CD14-positive monocyte (primary cell): Measurements from ENCODE around the gene CSH2. TPM values are rescaled to one million over a fixed set of nuclear protein-coding genes. Genes with fewer than 3 reads are reported as not detected.
"Not testable (repeated sequence)": the region's sequence is repeated elsewhere in the genome, so short reads cannot be mapped to it uniquely, and the experiment has no call there.

Experiments used
- DNase-seq, 3 donors: peaks; one replicate each; pipeline ENCODE4 v3.0.0-alpha.2; 2011 to 2022
- H2AFZ ChIP-seq: 2 replicates; pipeline ENCODE4 v1.6.0; 2012; ENCODE audit warnings: mild to moderate bottlenecking, low read depth, low read length, inconsistent platforms; ENCODE audit not compliant: insufficient read depth, poor library complexity, severe bottlenecking
- H3K27ac ChIP-seq, 2 donors: 1 replicate in 1 of 2; 2 replicates in 1 of 2; pipeline ENCODE4 v1.5.1; 2012 to 2013; ENCODE audit warnings: low read length in 2 of 2, control low read depth in 1 of 2, inconsistent platforms in 1 of 2, low read depth in 1 of 2, mild to moderate bottlenecking in 1 of 2
- H3K27me3 ChIP-seq, 2 donors: one replicate each; pipeline versions ENCODE4 v1.6.0 to v1.6.1; 2011 to 2013; ENCODE audit warnings: low read length in 2 of 2; ENCODE audit not compliant: control insufficient read depth in 2 of 2, insufficient read depth in 2 of 2
- H3K36me3 ChIP-seq, 2 donors: replicated peaks in 1 of 2; 1 replicate in 1 of 2; 2 replicates in 1 of 2; pipeline versions ENCODE4 v1.5.1 to v1.6.1; 2012 to 2013; ENCODE audit warnings: low read length in 2 of 2, control low read depth in 1 of 2, inconsistent platforms in 1 of 2, mild to moderate bottlenecking in 1 of 2; ENCODE audit not compliant: insufficient read depth in 2 of 2, control insufficient read depth in 1 of 2
- H3K4me1 ChIP-seq, 2 donors: 1 replicate in 1 of 2; 2 replicates in 1 of 2; pipeline versions ENCODE4 v1.5.1 to v1.6.1; 2012 to 2013; ENCODE audit warnings: low read length in 2 of 2, control low read depth in 1 of 2, inconsistent platforms in 1 of 2, mild to moderate bottlenecking in 1 of 2, moderate library complexity in 1 of 2; ENCODE audit not compliant: insufficient read depth in 2 of 2, control insufficient read depth in 1 of 2
- H3K4me2 ChIP-seq: replicated peaks from 2 replicates; pipeline ENCODE3; 2012; ENCODE audit warnings: low read length, moderate library complexity, mild to moderate bottlenecking; ENCODE audit not compliant: poor library complexity, severe bottlenecking; ENCODE audit errors: extremely low read depth
- H3K4me3 ChIP-seq, 3 experiments: fragments of 200-600 bp in 1 of 3; sonication (generic) in 1 of 3; replicated peaks in 1 of 3; 1 replicate in 2 of 3; 2 replicates in 1 of 3; pipeline ENCODE4 v1.5.1; 2011 to 2013; ENCODE audit warnings: low read length in 3 of 3, mild to moderate bottlenecking in 3 of 3, control low read depth in 2 of 3, low read depth in 2 of 3, inconsistent platforms in 1 of 3, moderate library complexity in 1 of 3
- H3K79me2 ChIP-seq: 2 replicates; pipeline ENCODE4 v1.6.0; 2012; ENCODE audit warnings: mild to moderate bottlenecking, control low read depth, inconsistent platforms, low read length, moderate library complexity; ENCODE audit not compliant: insufficient read depth
- H3K9ac ChIP-seq: 2 replicates; pipeline ENCODE4 v1.6.0; 2017; ENCODE audit warnings: low read length, mild to moderate bottlenecking; ENCODE audit not compliant: insufficient read depth, poor library complexity, severe bottlenecking
- H3K9me3 ChIP-seq, 2 donors: replicated peaks in 1 of 2; 1 replicate in 1 of 2; 2 replicates in 1 of 2; pipeline versions ENCODE4 v1.5.1 to v1.6.1; 2012 to 2013; ENCODE audit warnings: low read length in 2 of 2, control low read depth in 1 of 2; ENCODE audit not compliant: control insufficient read depth in 1 of 2, insufficient read depth in 1 of 2
- H4K20me1 ChIP-seq: 2 replicates; pipeline ENCODE4 v1.6.0; 2012; ENCODE audit warnings: mild to moderate bottlenecking, low read length, control low read depth, moderate library complexity; ENCODE audit not compliant: insufficient read depth
- H3K27ac Mint-ChIP-seq, 7 donors: one replicate each; pipeline ENCODE4 v1.8.0; 2020; ENCODE audit warnings: mild to moderate bottlenecking in 7 of 7, mixed read lengths in 7 of 7, moderate library complexity in 6 of 7, inconsistent platforms in 2 of 7
- H3K27me3 Mint-ChIP-seq, 3 donors: one replicate each; pipeline ENCODE4 v1.8.0; 2021 to 2022; ENCODE audit warnings: low read depth in 3 of 3, mild to moderate bottlenecking in 3 of 3, mixed read lengths in 3 of 3, moderate library complexity in 3 of 3, inconsistent platforms in 1 of 3
- H3K36me3 Mint-ChIP-seq, 2 donors: one replicate each; pipeline ENCODE4 v1.8.0; 2020; ENCODE audit warnings: mixed read lengths in 2 of 2, inconsistent platforms in 1 of 2, mild to moderate bottlenecking in 1 of 2
- H3K4me1 Mint-ChIP-seq: one replicate; pipeline ENCODE4 v1.8.0; 2020; ENCODE audit warnings: mild to moderate bottlenecking, mixed read lengths
- H3K4me3 Mint-ChIP-seq, 2 donors: one replicate each; pipeline ENCODE4 v1.8.0; 2020; ENCODE audit warnings: mild to moderate bottlenecking in 2 of 2, mixed read lengths in 2 of 2, moderate library complexity in 1 of 2
- H3K9me3 Mint-ChIP-seq, 7 donors: one replicate each; pipeline ENCODE4 v1.8.0; 2020 to 2022; ENCODE audit warnings: mixed read lengths in 7 of 7, mild to moderate bottlenecking in 6 of 7, moderate library complexity in 6 of 7, inconsistent platforms in 2 of 7
- WGBS: methylation state at CpG from one replicate; pipeline ENCODE4 v1.1.5; 2013; ENCODE audit warnings: missing lambda C conversion rate; ENCODE audit not compliant: insufficient coverage; 5-methylcytosine and 5-hydroxymethylcytosine counted together
- intact Hi-C, 2 donors: fragments of 100-400 bp; cut with micrococcal nuclease; formaldehyde crosslinking; loops; one replicate each; pipeline versions ENCODE4 v1.15.0 to v1.15.1; 2023
- polyA plus RNA-seq, 3 donors: library from polyadenylated mRNA; depleted of rRNA in 1 of 3; unstranded in 2 of 3; stranded (reverse) in 1 of 3; fragments of 300-500 nt in 2 of 3; fragments of >200 nt in 1 of 3; fragmentation: Illumina TruSeq in 2 of 3; gene quantifications; 1 replicate in 2 of 3; 2 replicates in 1 of 3; pipeline ENCODE4 v1.2.3, GENCODE V29; 2012 to 2021

Gene CSH2
- polyA plus RNA-seq, 3 donors = not detected

DNA sequence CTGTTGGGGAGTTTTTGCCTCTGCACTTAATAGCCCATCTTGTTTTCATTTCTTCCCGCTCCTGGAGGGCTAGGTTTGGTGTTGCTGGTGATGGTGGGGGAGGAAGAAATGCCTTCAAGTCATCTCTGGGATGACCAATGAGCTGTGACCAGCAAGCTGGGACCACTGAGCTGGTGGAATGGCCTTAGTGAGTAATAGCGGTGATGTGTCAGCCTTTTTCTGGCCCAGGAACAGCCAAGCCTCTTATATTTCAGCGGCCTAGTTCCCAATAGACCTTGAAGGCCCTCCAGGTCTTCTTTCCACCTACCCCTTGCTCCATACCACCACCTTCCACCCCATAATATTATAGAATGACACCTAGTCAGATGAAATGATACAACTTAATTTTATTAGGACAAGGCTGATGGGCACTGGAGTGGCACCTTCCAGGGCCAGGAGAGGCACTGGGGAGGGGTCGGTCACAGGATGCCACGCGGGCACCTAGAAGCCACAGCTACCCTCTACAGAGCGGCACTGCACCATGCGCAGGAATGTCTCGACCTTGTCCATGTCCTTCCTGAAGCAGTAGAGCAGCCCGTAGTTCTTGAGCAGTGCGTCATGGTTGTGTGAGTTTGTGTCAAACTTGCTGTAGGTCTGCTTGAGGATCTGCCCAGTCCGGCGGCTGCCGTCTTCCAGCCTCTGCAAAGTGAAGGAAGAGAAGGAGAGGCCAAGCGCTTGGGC, 1.7 kb downstream of the CSH2 start:
- H3K9ac ChIP-seq, H3K4me3 Mint-ChIP-seq, H3K27me3 ChIP-seq, H3K36me3 Mint-ChIP-seq, H3K4me1 Mint-ChIP-seq, H3K27me3 Mint-ChIP-seq, H3K4me3 ChIP-seq, H3K27ac ChIP-seq, H4K20me1 ChIP-seq, intact Hi-C loops, H3K36me3 ChIP-seq, H2AFZ ChIP-seq, H3K4me1 ChIP-seq, DNase-seq, H3K79me2 ChIP-seq, H3K9me3 Mint-ChIP-seq, H3K4me2 ChIP-seq, H3K9me3 ChIP-seq: not testable (repeated sequence)
- H3K27ac Mint-ChIP-seq = peak overlapping the region in 1 of 7 donors; percentile 33
- WGBS = 100% methylated on average over 4 of the region's 15 CpGs

DNA sequence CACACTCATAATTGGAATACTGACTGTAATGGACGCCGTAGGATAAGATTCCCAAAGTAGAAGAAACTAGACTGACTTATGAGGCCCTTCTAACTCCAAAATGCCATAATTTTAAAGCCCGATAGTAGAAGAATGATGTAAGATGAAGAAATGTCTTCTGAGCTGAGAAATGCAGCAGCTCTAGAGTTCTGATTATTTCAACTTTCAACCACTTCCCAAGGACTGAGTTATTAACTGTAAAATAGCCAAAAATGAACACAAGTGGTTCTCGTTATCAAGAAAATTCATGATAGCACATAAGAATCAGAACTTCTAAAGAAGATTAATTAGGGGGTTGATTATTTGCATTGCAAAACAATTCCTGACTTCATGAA, 3.2 kb downstream of the CSH2 start:
- H2AFZ ChIP-seq, H3K27me3 ChIP-seq, H3K9me3 Mint-ChIP-seq, H3K27me3 Mint-ChIP-seq, H3K27ac Mint-ChIP-seq, H4K20me1 ChIP-seq, H3K4me2 ChIP-seq, H3K4me1 ChIP-seq, H3K4me3 Mint-ChIP-seq, H3K9me3 ChIP-seq, intact Hi-C loops, H3K4me3 ChIP-seq, H3K79me2 ChIP-seq, H3K9ac ChIP-seq, H3K36me3 Mint-ChIP-seq, H3K27ac ChIP-seq, DNase-seq, H3K36me3 ChIP-seq: not testable (repeated sequence)
- no CpG with 5 or more reads among the region's 4 CpGs for WGBS
- H3K4me1 Mint-ChIP-seq = peaks cover 14% of the 10 kb centered on the region

GRCh38 chr17:63869491-63870291, 3.8 kb downstream of the CSH2 start:
- H3K27ac ChIP-seq, H3K4me2 ChIP-seq, H3K27ac Mint-ChIP-seq, H3K36me3 Mint-ChIP-seq, H3K4me3 Mint-ChIP-seq, DNase-seq, H3K4me1 ChIP-seq, intact Hi-C loops, H3K79me2 ChIP-seq, H3K27me3 ChIP-seq, H3K9ac ChIP-seq, H3K9me3 Mint-ChIP-seq, H3K4me3 ChIP-seq, H2AFZ ChIP-seq, H4K20me1 ChIP-seq, H3K9me3 ChIP-seq, H3K36me3 ChIP-seq, H3K27me3 Mint-ChIP-seq: not testable (repeated sequence)
- peaks cover 14% of the 10 kb centered on the region for H3K4me1 Mint-ChIP-seq
- no CpG with 5 or more reads among the region's 9 CpGs for WGBS

DNA sequence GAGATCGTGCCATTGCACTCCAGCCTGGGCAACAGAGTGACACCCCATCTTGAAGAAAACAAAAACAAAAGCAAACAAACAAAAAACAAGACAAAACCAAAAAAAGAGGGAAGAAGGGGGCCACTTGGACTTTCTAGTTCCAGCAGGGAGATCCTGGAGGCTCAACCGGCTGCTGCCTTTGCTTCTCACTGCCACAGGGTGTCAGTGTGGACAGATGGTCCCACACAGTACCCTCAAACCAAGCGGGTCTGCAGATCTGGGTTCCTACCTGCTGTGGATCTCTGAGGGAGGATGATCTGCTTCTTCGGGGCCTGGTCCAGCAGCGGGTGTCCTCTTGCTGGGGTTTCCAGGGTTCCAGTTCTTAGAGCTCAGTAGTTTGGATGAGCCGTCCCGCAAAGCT, 6.9 kb downstream of the CSH2 start:
- H3K9me3 ChIP-seq, H3K36me3 ChIP-seq, H3K79me2 ChIP-seq, H3K9ac ChIP-seq, H3K4me2 ChIP-seq, H4K20me1 ChIP-seq, H3K4me3 Mint-ChIP-seq, H3K27me3 Mint-ChIP-seq, H2AFZ ChIP-seq, H3K4me1 ChIP-seq, intact Hi-C loops, H3K27me3 ChIP-seq, H3K27ac ChIP-seq, DNase-seq, H3K36me3 Mint-ChIP-seq, H3K9me3 Mint-ChIP-seq, H3K4me3 ChIP-seq: not testable (repeated sequence)
- Mint-ChIP-seq H3K4me1 (peaks cover 14% of the 10 kb centered on the region), H3K27ac (peak overlapping the region in 1 of 7 donors; percentile 50)
- no CpG with 5 or more reads among the region's 7 CpGs for WGBS
